B cell (primary cell): ENCODE results near the gene EEFSEC. TPM values are rescaled to one million over a fixed set of nuclear protein-coding genes. Genes with fewer than 3 reads are reported as not detected.

Source experiments
- ATAC-seq: fragments of 200-7000 bp; cut with Tn5 transposase; one replicate; pipeline ENCODE4 v1.10.0; 2021; ENCODE audit warnings: low read depth, mild to moderate bottlenecking, moderate number of reproducible peaks, moderate library complexity
- CTCF ChIA-PET: fragments of 350-600 bp; sonication (Branson Sonifier 250); formaldehyde crosslinking; loops from one replicate; lab custom pipeline; 2021; ENCODE audit warnings: antibody characterized with exemption, inconsistent platforms; lab: Charles Lee
- POLR2A ChIA-PET: fragments of 350-600 bp; sonication (Branson Sonifier 250); formaldehyde crosslinking; loops from one replicate; lab custom pipeline; 2021; ENCODE audit warnings: antibody characterized with exemption; lab: Charles Lee
- DNase-seq: peaks from one replicate; pipeline ENCODE4 v3.0.0; 2013
- H2AFZ ChIP-seq: 2 replicates; pipeline ENCODE4 v1.6.1; 2012; ENCODE audit warnings: mild to moderate bottlenecking, low read depth, low read length; ENCODE audit not compliant: insufficient read depth, poor library complexity, severe bottlenecking
- H3K27ac ChIP-seq, 2 donors: 1 replicate in 1 of 2; 2 replicates in 1 of 2; pipeline ENCODE4 v1.5.1; 2012 to 2013; ENCODE audit warnings: low read length in 2 of 2, mild to moderate bottlenecking in 2 of 2, moderate library complexity in 1 of 2
- H3K27me3 ChIP-seq, 4 experiments: fragments of 200-600 bp in 1 of 4; sonication (generic) in 1 of 4; replicated peaks in 1 of 4; 1 replicate in 2 of 4; 2 replicates in 2 of 4; pipeline versions ENCODE4 v1.6.1 to v1.7.0; 2013 to 2016; ENCODE audit warnings: low read length in 3 of 4, mild to moderate bottlenecking in 2 of 4, mixed read lengths in 1 of 4, moderate library complexity in 1 of 4; ENCODE audit not compliant: insufficient read depth in 4 of 4, control insufficient read depth in 3 of 4; ENCODE audit errors: control extremely low read depth in 1 of 4
- H3K36me3 ChIP-seq, 2 experiments: replicated peaks in 1 of 2; 1 replicate in 1 of 2; 2 replicates in 1 of 2; pipeline versions ENCODE4 v1.6.1 to v1.7.1; 2013; ENCODE audit warnings: low read length in 1 of 2; ENCODE audit not compliant: insufficient read depth in 2 of 2, control insufficient read depth in 1 of 2; ENCODE audit errors: control extremely low read depth in 1 of 2, extremely low read depth in 1 of 2
- H3K4me1 ChIP-seq, 2 donors: fragments of 200-600 bp in 1 of 2; sonication (generic) in 1 of 2; 1 replicate in 1 of 2; 2 replicates in 1 of 2; pipeline versions ENCODE4 v1.5.1 to v1.6.1; 2013 to 2017; ENCODE audit warnings: low read length in 2 of 2; ENCODE audit not compliant: control insufficient read depth in 2 of 2, insufficient read depth in 2 of 2
- H3K4me2 ChIP-seq: replicated peaks from 2 replicates; pipeline ENCODE3; 2012; ENCODE audit warnings: mild to moderate bottlenecking, low read depth, low read length; ENCODE audit not compliant: poor library complexity, severe bottlenecking
- H3K4me3 ChIP-seq, 5 experiments: fragments of 200-600 bp in 1 of 5; sonication (generic) in 1 of 5; 1 replicate in 3 of 5; 2 replicates in 2 of 5; pipeline versions ENCODE4 v1.5.1 to v1.7.0; 2011 to 2016; ENCODE audit warnings: low read length in 4 of 5, mild to moderate bottlenecking in 4 of 5, low read depth in 2 of 5, control low read depth in 1 of 5, moderate library complexity in 1 of 5; ENCODE audit not compliant: insufficient read depth in 1 of 5; ENCODE audit errors: control extremely low read depth in 1 of 5, extremely low read depth in 1 of 5
- H3K79me2 ChIP-seq: fragments of 200-600 bp; sonication (generic); one replicate; pipeline ENCODE4 v1.6.0; 2016; ENCODE audit warnings: low read length; ENCODE audit not compliant: control insufficient read depth, insufficient read depth
- H3K9ac ChIP-seq: fragments of 200-600 bp; sonication (generic); 2 replicates; pipeline ENCODE4 v1.6.1; 2017; ENCODE audit warnings: mild to moderate bottlenecking, low read length, moderate library complexity
- H3K9me3 ChIP-seq, 3 donors: one replicate each; pipeline versions ENCODE4 v1.6.1 to v1.7.1; 2013; ENCODE audit warnings: low read length in 2 of 3; ENCODE audit not compliant: control insufficient read depth in 2 of 3, insufficient read depth in 1 of 3; ENCODE audit errors: control extremely low read depth in 1 of 3
- H4K20me1 ChIP-seq: 2 replicates; pipeline ENCODE4 v1.6.0; 2012; ENCODE audit warnings: mild to moderate bottlenecking, low read length; ENCODE audit not compliant: insufficient read depth, control insufficient read depth, poor library complexity, severe bottlenecking
- H3K27ac Mint-ChIP-seq: one replicate; pipeline ENCODE4 v1.8.0; 2021; ENCODE audit warnings: mixed read lengths
- H3K27me3 Mint-ChIP-seq: one replicate; pipeline ENCODE4 v1.8.0; 2021; ENCODE audit warnings: mixed read lengths
- H3K4me1 Mint-ChIP-seq: one replicate; pipeline ENCODE4 v1.8.0; 2021; ENCODE audit warnings: mixed read lengths
- H3K4me3 Mint-ChIP-seq: one replicate; pipeline ENCODE4 v1.8.0; 2021; ENCODE audit warnings: mixed read lengths
- H3K9me3 Mint-ChIP-seq: one replicate; pipeline ENCODE4 v1.8.0; 2022; ENCODE audit warnings: mixed read lengths; ENCODE audit not compliant: insufficient read depth
- EZH2 ChIP-seq: IDR thresholded peaks from 2 replicates; pipeline ENCODE4 v1.6.1; 2012; ENCODE audit warnings: borderline replicate concordance, low read depth, mild to moderate bottlenecking, moderate library complexity, low read length; ENCODE audit not compliant: insufficient read depth, poor library complexity, severe bottlenecking
- WGBS: methylation state at CpG from one replicate; pipeline ENCODE4 v1.1.5; 2013; ENCODE audit warnings: missing lambda C conversion rate; ENCODE audit not compliant: insufficient coverage; 5-methylcytosine and 5-hydroxymethylcytosine counted together
- intact Hi-C: fragments of 100-400 bp; cut with micrococcal nuclease; formaldehyde crosslinking; loops from one replicate; pipeline ENCODE4 v1.10.0; 2022
- polyA plus RNA-seq: library from polyadenylated mRNA; depleted of rRNA; stranded (reverse); fragments of >200 nt; gene quantifications from 2 replicates; pipeline ENCODE4 v1.2.3, GENCODE V29; 2012
- total RNA-seq, 2 donors: library from RNA; stranded (reverse); fragments of 120-200 nt in 1 of 2; gene quantifications; 1 replicate in 1 of 2; 2 replicates in 1 of 2; pipeline versions ENCODE4 v1.2.3 to v1.2.4, GENCODE V29; 2013 to 2022
- TF ChIP-seq, protein P1 (sequence below): fragments of 200-600 bp; IDR thresholded peaks from one replicate; pipeline ENCODE4 v1.8.0; 2022; ENCODE audit warnings: antibody characterized with exemption, mild to moderate bottlenecking

EEFSEC gene
- total and polyA plus RNA-seq, 2 donors (not counting 1 experiment from before 2014, with no cell fraction given) = 17.9 to 18.4 TPM

DNA sequence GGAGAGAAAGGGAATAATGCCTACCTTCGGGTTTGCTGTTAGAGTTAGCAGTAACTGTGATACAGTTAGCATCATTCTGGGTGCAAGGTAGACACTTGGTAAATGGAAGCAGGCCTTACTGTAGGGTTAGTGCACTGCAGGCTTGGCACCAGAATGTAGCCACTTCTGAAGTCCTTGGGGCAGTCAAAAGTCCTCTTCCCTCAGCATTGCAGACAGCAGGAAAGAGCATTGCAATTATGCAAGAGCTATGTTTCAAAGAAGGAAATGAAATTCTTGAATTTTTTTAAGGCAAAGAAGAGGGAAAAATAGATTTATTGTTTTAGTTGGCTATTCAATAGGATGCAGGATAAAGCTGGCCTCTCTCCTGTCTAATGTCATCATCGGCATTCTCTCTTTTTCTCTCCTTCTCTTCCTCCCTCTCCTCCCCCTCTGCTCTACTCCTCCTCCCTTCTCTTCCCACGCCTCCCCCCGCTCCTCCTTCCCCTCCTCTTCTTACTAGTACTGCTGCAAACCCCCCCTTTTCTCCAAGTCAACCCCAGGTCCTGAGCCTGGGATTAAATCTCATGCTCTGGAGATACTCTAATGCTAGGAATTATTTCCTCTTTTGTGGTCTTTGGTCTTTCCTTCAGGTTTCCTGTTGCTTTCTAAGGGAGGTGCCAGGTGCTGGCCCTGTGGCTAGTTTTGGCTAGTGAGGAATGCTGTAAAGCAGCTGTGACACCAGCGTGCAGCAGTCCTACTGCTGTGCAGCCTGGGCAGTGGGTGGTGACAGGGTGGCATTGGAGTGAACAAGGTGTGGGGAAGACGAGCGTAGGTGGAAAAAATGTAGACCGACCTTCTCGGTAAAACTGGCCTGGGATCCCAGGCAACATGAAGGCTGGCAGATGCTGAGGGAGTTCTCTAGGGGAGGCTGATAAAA is 21.7 kb downstream of the EEFSEC start:
- Histone ChIP-seq H3K27ac (no peak overlapping the region), H3K27me3 (no peaks in the 10 kb centered on the region), H4K20me1 (peaks cover 14% of the 10 kb centered on the region), H3K36me3 (no peaks in the 10 kb centered on the region), H3K9me3 (no peaks in the 10 kb centered on the region), H2AFZ (no peak overlapping the region), H3K4me2 (no peak overlapping the region), H3K9ac (no peak overlapping the region), H3K79me2 (peaks cover 44% of the 10 kb centered on the region), H3K4me1 (peaks cover 4 to 5% of the 10 kb centered on the region in 2 donors), H3K4me3 (no peak overlapping the region)
- no peak overlapping the region for H3K4me3 Mint-ChIP-seq
- peaks cover 26% of the 10 kb centered on the region for H3K4me1 Mint-ChIP-seq
- ATAC-seq (no peak), DNase-seq (no peak)
- TF ChIP-seq, protein P1, sequence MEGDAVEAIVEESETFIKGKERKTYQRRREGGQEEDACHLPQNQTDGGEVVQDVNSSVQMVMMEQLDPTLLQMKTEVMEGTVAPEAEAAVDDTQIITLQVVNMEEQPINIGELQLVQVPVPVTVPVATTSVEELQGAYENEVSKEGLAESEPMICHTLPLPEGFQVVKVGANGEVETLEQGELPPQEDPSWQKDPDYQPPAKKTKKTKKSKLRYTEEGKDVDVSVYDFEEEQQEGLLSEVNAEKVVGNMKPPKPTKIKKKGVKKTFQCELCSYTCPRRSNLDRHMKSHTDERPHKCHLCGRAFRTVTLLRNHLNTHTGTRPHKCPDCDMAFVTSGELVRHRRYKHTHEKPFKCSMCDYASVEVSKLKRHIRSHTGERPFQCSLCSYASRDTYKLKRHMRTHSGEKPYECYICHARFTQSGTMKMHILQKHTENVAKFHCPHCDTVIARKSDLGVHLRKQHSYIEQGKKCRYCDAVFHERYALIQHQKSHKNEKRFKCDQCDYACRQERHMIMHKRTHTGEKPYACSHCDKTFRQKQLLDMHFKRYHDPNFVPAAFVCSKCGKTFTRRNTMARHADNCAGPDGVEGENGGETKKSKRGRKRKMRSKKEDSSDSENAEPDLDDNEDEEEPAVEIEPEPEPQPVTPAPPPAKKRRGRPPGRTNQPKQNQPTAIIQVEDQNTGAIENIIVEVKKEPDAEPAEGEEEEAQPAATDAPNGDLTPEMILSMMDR = no peak
- no peak for TF ChIP-seq EZH2
- no peaks in the 10 kb centered on the region for H3K27me3 Mint-ChIP-seq
- ChIA-PET CTCF (no interaction called here), POLR2A (no interaction called here)
- 70% methylated on average over 6 of the region's 9 CpGs for WGBS
- no peak overlapping the region for H3K27ac Mint-ChIP-seq
- H3K9me3 Mint-ChIP-seq = no peaks in the 10 kb centered on the region
- intact Hi-C loops = no loop called here

DNA sequence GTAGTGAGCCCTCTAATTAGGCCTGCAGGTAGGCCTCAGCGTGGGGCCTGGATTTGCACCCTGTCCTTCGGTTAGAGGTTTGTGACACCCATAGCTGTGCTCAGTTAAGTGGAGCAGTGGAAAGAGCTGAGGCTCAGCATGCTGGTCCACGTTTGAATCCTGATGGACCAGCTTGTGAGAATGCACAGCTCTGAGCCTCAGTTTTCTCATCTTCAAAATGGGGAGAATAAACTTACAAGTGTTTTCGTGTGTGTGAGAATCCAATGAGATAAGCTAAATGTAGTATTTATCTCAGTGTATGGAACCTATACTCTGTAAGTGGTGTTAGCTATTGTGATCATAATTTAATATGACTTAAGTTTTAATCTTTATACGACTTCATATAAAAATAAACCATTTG is 22.5 kb downstream of the EEFSEC start:
- Histone ChIP-seq H4K20me1 (peaks cover 14% of the 10 kb centered on the region), H3K4me3 (no peak overlapping the region), H3K4me1 (peaks cover 4 to 5% of the 10 kb centered on the region in 2 donors), H3K4me2 (no peak overlapping the region), H3K9me3 (no peaks in the 10 kb centered on the region), H3K79me2 (peaks cover 48% of the 10 kb centered on the region), H2AFZ (no peak overlapping the region), H3K27ac (no peak overlapping the region), H3K36me3 (no peaks in the 10 kb centered on the region), H3K9ac (no peak overlapping the region), H3K27me3 (no peaks in the 10 kb centered on the region)
- TF ChIP-seq, protein P1 = no peak
- no peak for TF ChIP-seq EZH2
- Mint-ChIP-seq H3K27ac (no peak overlapping the region), H3K4me1 (peaks cover 30% of the 10 kb centered on the region), H3K4me3 (no peak overlapping the region), H3K27me3 (no peaks in the 10 kb centered on the region), H3K9me3 (no peaks in the 10 kb centered on the region)
- POLR2A ChIA-PET = interaction anchor here (0.7 kb wide), 1 partner anchor 140 kb away, joined by 3 read pairs; no protein-coding TSS in a partner anchor
- intact Hi-C loops = no loop called here
- CTCF ChIA-PET = interaction anchor here (1.3 kb wide), 1 partner anchor 13 kb away, joined by 3 read pairs; no protein-coding TSS in a partner anchor
- WGBS = 96% methylated on average over 3 of the region's 5 CpGs
- no peak for ATAC-seq
- DNase-seq = no peak
